PC-3 (cell line): Measurements from ENCODE around the gene VMO1. TPM values are rescaled to one million over a fixed set of nuclear protein-coding genes. Genes with fewer than 3 reads are reported as not detected.

Experiments
- ATAC-seq: fragments of 200-7000 bp; cut with Tn5 transposase; 2 replicates; pipeline ENCODE4 v1.9.1; 2020; ENCODE audit warnings: mild to moderate bottlenecking, moderate library complexity
- BruUV-seq: library from RNA; stranded (reverse); fragments of 400-500 nt; replicated peaks from 2 replicates; lab custom pipeline; 2021; lab: Mats Ljungman, UMichigan
- CTCF ChIA-PET: fragments of 300-600 bp; sonication (Branson Sonifier 250); formaldehyde crosslinking; loops from one replicate; lab custom pipeline; 2022; ENCODE audit warnings: antibody characterized with exemption; lab: Charles Lee
- POLR2A ChIA-PET: fragments of 300-600 bp; sonication (Branson Sonifier 250); formaldehyde crosslinking; loops from one replicate; lab custom pipeline; 2022; ENCODE audit warnings: antibody characterized with exemption; ENCODE audit not compliant: unreplicated experiment; lab: Charles Lee
- DNase-seq: peaks from one replicate; pipeline ENCODE4 v3.0.0-alpha.2; 2015
- H2AFZ ChIP-seq: fragments of 300-600 bp; sonication (generic); 2 replicates; pipeline ENCODE4 v1.6.0; 2016; ENCODE audit warnings: antibody characterized with exemption, low read length
- H3F3A ChIP-seq: fragments of 300-600 bp; sonication (generic); one replicate; pipeline ENCODE4 v1.6.0; 2017; ENCODE audit warnings: antibody characterized with exemption, low read length, control low read depth, mild to moderate bottlenecking; ENCODE audit not compliant: unreplicated experiment
- H3K27ac ChIP-seq: fragments of 300-600 bp; sonication (generic); 2 replicates; pipeline ENCODE4 v1.5.1; 2016; ENCODE audit warnings: mild to moderate bottlenecking, low read length
- H3K27me3 ChIP-seq: fragments of 300-600 bp; sonication (generic); 2 replicates; pipeline ENCODE4 v1.6.1; 2016; ENCODE audit warnings: low read length, mixed read lengths
- H3K36me3 ChIP-seq: fragments of 300-600 bp; sonication (generic); 2 replicates; pipeline ENCODE4 v1.6.1; 2016; ENCODE audit warnings: low read depth, mixed run types, low read length, mixed read lengths
- H3K4me1 ChIP-seq: fragments of 300-600 bp; sonication (generic); 2 replicates; pipeline ENCODE4 v1.5.1; 2016; ENCODE audit warnings: low read length; ENCODE audit not compliant: insufficient read depth
- H3K4me2 ChIP-seq: fragments of 300-600 bp; sonication (generic); 2 replicates; pipeline ENCODE4 v1.6.0; 2016; ENCODE audit warnings: low read length
- H3K4me3 ChIP-seq: fragments of 300-600 bp; sonication (generic); 2 replicates; pipeline ENCODE4 v1.5.1; 2016; ENCODE audit warnings: mild to moderate bottlenecking, low read length, mixed read lengths
- H3K79me2 ChIP-seq: fragments of 300-600 bp; sonication (generic); 2 replicates; pipeline ENCODE4 v1.6.1; 2017; ENCODE audit warnings: low read length, mixed read lengths
- H3K9ac ChIP-seq: fragments of 300-600 bp; sonication (generic); 2 replicates; pipeline ENCODE4 v1.6.0; 2016; ENCODE audit warnings: mild to moderate bottlenecking, low read length
- H3K9me2 ChIP-seq: fragments of 300-600 bp; sonication (generic); replicated peaks from 2 replicates; pipeline ENCODE4 v1.6.1; 2016; ENCODE audit warnings: mixed run types, low read length, mixed read lengths
- H3K9me3 ChIP-seq: fragments of 300-600 bp; sonication (generic); 2 replicates; pipeline ENCODE4 v1.6.1; 2016; ENCODE audit warnings: low read length, mixed read lengths
- H4K20me1 ChIP-seq: fragments of 300-600 bp; sonication (generic); 2 replicates; pipeline ENCODE4 v1.6.1; 2016; ENCODE audit warnings: low read length, mixed read lengths
- CTCF ChIP-seq: fragments of 300-600 bp; sonication (generic); conservative IDR thresholded peaks from 2 replicates; pipeline ENCODE4 v1.5.1; 2017; ENCODE audit warnings: antibody characterized with exemption, low read depth, mild to moderate bottlenecking, low read length
- EZH2 ChIP-seq: fragments of 300-600 bp; sonication (generic); IDR thresholded peaks from one replicate; pipeline ENCODE4 v1.6.1; 2017; ENCODE audit warnings: antibody characterized with exemption, mild to moderate bottlenecking, low read length; ENCODE audit not compliant: unreplicated experiment
- EZH2phosphoT487 ChIP-seq: fragments of 300-600 bp; sonication (generic); IDR thresholded peaks from 2 replicates; pipeline ENCODE4 v1.6.1; 2018; ENCODE audit warnings: mild to moderate bottlenecking, antibody characterized with exemption, low read length, borderline replicate concordance
- intact Hi-C: fragments of 100-400 bp; cut with micrococcal nuclease; formaldehyde crosslinking; loops from 2 replicates; pipeline ENCODE4 v1.9.0; 2023
- total RNA-seq: library from RNA; depleted of rRNA; stranded (reverse); fragments of >200 nt; gene quantifications from 2 replicates; pipeline ENCODE4 v1.2.3, GENCODE V29; 2014

The VMO1 gene
- total RNA-seq, 1 experiment from 2014 or later: 1.2 TPM

- no peaks in the 10 kb centered on the region for H3K79me2 ChIP-seq
- H3F3A ChIP-seq: no peaks in the 10 kb centered on the region
- no peaks in the 10 kb centered on the region for H3K9me3 ChIP-seq
- intact Hi-C loops: no loop called here
- no peak for ATAC-seq
- no peak overlapping the region for H3K4me3 ChIP-seq
- H3K36me3 ChIP-seq: no peaks in the 10 kb centered on the region
- no peak overlapping the region for H3K27ac ChIP-seq
- no TSS peak for BruUV-seq
- no peaks in the 10 kb centered on the region for H3K9me2 ChIP-seq
- DNase-seq: no peak
- POLR2A ChIA-PET: no interaction called here
- CTCF ChIA-PET: no interaction called here
- no peaks in the 10 kb centered on the region for H4K20me1 ChIP-seq
- no peak overlapping the region for H3K4me2 ChIP-seq
- TF ChIP-seq EZH2: no peak
- TF ChIP-seq EZH2phosphoT487: no peak
- no peak for TF ChIP-seq CTCF
- H3K27me3 ChIP-seq: no peaks in the 10 kb centered on the region
- no peak overlapping the region for H2AFZ ChIP-seq
- no peak overlapping the region for H3K9ac ChIP-seq
- H3K4me1 ChIP-seq: no peaks in the 10 kb centered on the region
Measured at GRCh38 chr17:4759776-4760236, 26.4 kb downstream of the VMO1 start.

GRCh38 chr17:4753392-4753791 is 32.8 kb downstream of the VMO1 start:
- BruUV-seq: no TSS peak
- TF ChIP-seq CTCF: no peak
- no peak for TF ChIP-seq EZH2
- Histone ChIP-seq H3K9me2 (no peaks in the 10 kb centered on the region), H3K27me3 (no peaks in the 10 kb centered on the region), H2AFZ (no peak overlapping the region), H4K20me1 (no peaks in the 10 kb centered on the region), H3F3A (no peaks in the 10 kb centered on the region), H3K9me3 (no peaks in the 10 kb centered on the region), H3K79me2 (no peaks in the 10 kb centered on the region), H3K4me1 (no peaks in the 10 kb centered on the region), H3K4me3 (no peak overlapping the region), H3K36me3 (no peaks in the 10 kb centered on the region), H3K27ac (no peak overlapping the region), H3K9ac (no peak overlapping the region), H3K4me2 (no peak overlapping the region)
- ATAC-seq: no peak
- intact Hi-C loops: no loop called here
- DNase-seq: no peak
- ChIA-PET CTCF (no interaction called here), POLR2A (no interaction called here)

- Histone ChIP-seq H3K36me3 (no peaks in the 10 kb centered on the region), H3K9ac (no peak overlapping the region), H3K4me1 (no peaks in the 10 kb centered on the region), H3K79me2 (no peaks in the 10 kb centered on the region), H3K9me2 (no peaks in the 10 kb centered on the region), H4K20me1 (no peaks in the 10 kb centered on the region), H3K4me3 (no peak overlapping the region), H3K27me3 (no peaks in the 10 kb centered on the region), H3K9me3 (no peaks in the 10 kb centered on the region), H2AFZ (no peak overlapping the region), H3K27ac (no peak overlapping the region), H3K4me2 (no peak overlapping the region), H3F3A (no peaks in the 10 kb centered on the region)
- no TSS peak for BruUV-seq
- ATAC-seq (no peak), DNase-seq (no peak)
- intact Hi-C loops: no loop called here
- ChIA-PET CTCF (no interaction called here), POLR2A (no interaction called here)
- TF ChIP-seq EZH2 (no peak), EZH2phosphoT487 (no peak), CTCF (no peak)
Measured at GRCh38 chr17:4751932-4752331, 34.2 kb downstream of the VMO1 start.
